Measurements from ENCODE around the gene ZNF521. TPM values are rescaled to one million over a fixed set of nuclear protein-coding genes. Genes with fewer than 3 reads are reported as not detected.

ZNF521 gene
- total and polyA plus RNA-seq, 8 donors, result 16.6 to 60.6 (median 47.3) TPM

- no peaks in the 10 kb centered on the region for H3K36me3 ChIP-seq
These were observed 101.5 kb downstream of the ZNF521 start for GRCh38 chr18:25250474-25250851.

DNA sequence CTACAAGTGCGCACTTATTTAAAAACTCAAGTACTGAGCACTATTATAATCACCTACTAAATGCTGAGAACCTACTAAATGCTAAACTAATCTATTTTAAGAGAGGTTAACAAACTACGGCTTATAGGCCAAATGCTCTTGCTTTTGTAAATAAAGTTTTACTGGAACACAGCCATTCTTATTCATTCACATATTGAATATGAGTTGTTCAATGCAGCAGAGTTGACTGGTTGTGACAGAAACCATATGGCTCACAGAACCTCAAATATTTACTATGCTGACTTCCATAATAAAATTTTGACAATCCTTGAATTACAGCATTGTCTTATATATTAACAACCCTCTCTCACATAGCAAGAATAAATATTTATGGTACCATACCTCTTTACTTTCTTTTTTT is 103.2 kb downstream of the ZNF521 start:
- no peaks in the 10 kb centered on the region for H3K9me3 ChIP-seq
- no peak for TF ChIP-seq CTCF (IDR thresholded peaks at IDR 0.05)
- no peaks in the 10 kb centered on the region for H3K36me3 ChIP-seq
- no peak overlapping the region for H3K27ac ChIP-seq
- intact Hi-C loops (cut with DNase I), result no loop called here
- no peak for DNase-seq
- ATAC-seq, result no peak
- peaks cover 3 to 9% of the 10 kb centered on the region in 2 donors for H3K4me1 ChIP-seq
- H3K4me3 ChIP-seq, result no peak overlapping the region
- no peaks in the 10 kb centered on the region for H3K27me3 ChIP-seq

More at GRCh38 chr18:25250474-25250851, 101.5 kb downstream of the ZNF521 start:
- no peak overlapping the region for H3K27ac ChIP-seq
- TF ChIP-seq CTCF (IDR thresholded peaks at IDR 0.05), result no peak
- peaks cover 3 to 9% of the 10 kb centered on the region in 2 donors for H3K4me1 ChIP-seq
- intact Hi-C loops (cut with DNase I), result no loop called here
- ATAC-seq, result no peak
- H3K27me3 ChIP-seq, result no peaks in the 10 kb centered on the region
- no peak for DNase-seq
- no peaks in the 10 kb centered on the region for H3K9me3 ChIP-seq
- no peak overlapping the region for H3K4me3 ChIP-seq

DNA sequence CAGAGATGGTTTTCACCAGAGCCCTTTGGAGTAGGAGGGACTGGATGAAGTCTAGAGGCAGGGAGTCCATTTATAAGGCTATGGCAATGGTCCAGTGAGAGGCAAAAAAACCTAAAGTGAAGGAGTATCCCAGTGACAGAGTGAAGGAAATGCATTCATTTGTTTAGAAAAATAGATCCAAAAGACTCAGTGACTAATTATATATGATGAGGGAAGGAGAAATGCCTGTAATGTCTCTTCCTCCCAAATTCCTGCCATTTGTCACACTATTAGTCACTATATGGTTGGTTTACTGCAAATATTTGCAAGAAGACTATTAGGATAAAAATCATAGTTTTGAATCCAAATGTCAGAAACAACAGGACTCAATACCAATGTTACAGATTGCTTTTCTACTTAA is 104.2 kb downstream of the ZNF521 start:
- H3K4me3 ChIP-seq, result no peak overlapping the region
- intact Hi-C loops (cut with DNase I), result no loop called here
- TF ChIP-seq CTCF (IDR thresholded peaks at IDR 0.05), result no peak
- peaks cover 3 to 9% of the 10 kb centered on the region in 2 donors for H3K4me1 ChIP-seq
- H3K27ac ChIP-seq, result no peak overlapping the region
- no peaks in the 10 kb centered on the region for H3K9me3 ChIP-seq
- no peaks in the 10 kb centered on the region for H3K36me3 ChIP-seq
- ATAC-seq (no peak), DNase-seq (no peak)
- no peaks in the 10 kb centered on the region for H3K27me3 ChIP-seq

DNA sequence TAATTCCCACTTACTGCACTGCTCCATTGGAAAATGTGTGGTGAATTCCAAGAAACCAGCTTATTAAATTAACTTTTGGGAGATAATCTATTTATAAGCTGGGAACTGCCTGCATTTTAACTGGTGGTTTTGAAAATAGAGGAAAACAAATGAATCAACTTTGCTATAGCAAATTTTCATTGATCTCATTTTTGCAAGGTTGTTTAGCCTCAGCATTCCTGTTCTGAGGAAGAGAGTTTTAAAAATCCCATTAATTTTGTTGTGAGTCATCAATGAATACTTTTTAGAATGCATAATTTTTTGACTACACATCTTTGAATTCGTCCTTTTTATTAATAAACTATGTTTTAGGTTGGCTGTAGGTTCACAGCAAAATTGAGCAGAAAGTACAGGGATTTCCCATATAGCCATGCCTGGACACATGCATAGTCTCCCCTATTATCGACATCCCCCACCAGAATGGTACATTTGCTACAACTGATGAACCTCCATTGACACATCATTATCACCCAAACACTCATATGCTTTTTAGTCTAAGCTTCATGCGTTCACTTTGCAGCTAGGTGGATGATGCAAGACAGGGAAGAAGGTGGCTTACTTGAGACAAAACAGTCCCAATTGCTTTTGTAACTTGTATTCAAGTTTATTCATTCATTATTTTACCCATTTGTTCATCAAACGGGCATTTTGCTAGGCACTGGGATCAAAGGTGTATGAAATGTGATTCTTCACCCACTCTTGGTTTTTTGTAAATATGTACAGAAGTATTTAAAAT is 106.9 kb downstream of the ZNF521 start:
- no peak for TF ChIP-seq CTCF (IDR thresholded peaks at IDR 0.05)

GRCh38 chr18:25244170-25244569 is 107.8 kb downstream of the ZNF521 start:
- Histone ChIP-seq H3K36me3 (no peaks in the 10 kb centered on the region), H3K4me1 (peaks cover 14% of the 10 kb centered on the region in 2 donors), H3K4me3 (no peak overlapping the region), H3K27me3 (no peaks in the 10 kb centered on the region), H3K9me3 (no peaks in the 10 kb centered on the region), H3K27ac (no peak overlapping the region)
- TF ChIP-seq CTCF (IDR thresholded peaks at IDR 0.05), result no peak
- DNase-seq (no peak), ATAC-seq (no peak)
- intact Hi-C loops (cut with DNase I), result no loop called here

More for the DNA sequence above, 106.9 kb downstream of the ZNF521 start:
- no peak overlapping the region for H3K27ac ChIP-seq
- no peaks in the 10 kb centered on the region for H3K9me3 ChIP-seq
- ATAC-seq (no peak), DNase-seq (no peak)
- peaks cover 5 to 9% of the 10 kb centered on the region in 2 donors for H3K4me1 ChIP-seq
- no peaks in the 10 kb centered on the region for H3K36me3 ChIP-seq
- no peak overlapping the region for H3K4me3 ChIP-seq
- intact Hi-C loops (cut with DNase I), result no loop called here
- H3K27me3 ChIP-seq, result no peaks in the 10 kb centered on the region

Data from left lung (tissue), 10 donors.